H1 (cell line): Measurements from ENCODE around the gene AGBL1. TPM values are rescaled to one million over a fixed set of nuclear protein-coding genes. Genes with fewer than 3 reads are reported as not detected.

Source experiments
- BCL11A ChIP-seq, 2 experiments: IDR thresholded peaks; one replicate each; pipeline ENCODE4 v1.6.1; 2011; ENCODE audit warnings: low read depth in 2 of 2, low read length in 2 of 2, mild to moderate bottlenecking in 2 of 2
- HDAC2 ChIP-seq, 2 experiments: fragments of 300-600 bp in 1 of 2; sonication (generic) in 1 of 2; IDR thresholded peaks; 2 replicates each; pipeline ENCODE4 v1.6.1; 2011 to 2012; ENCODE audit warnings: low read depth in 2 of 2, low read length in 2 of 2, mild to moderate bottlenecking in 2 of 2, moderate library complexity in 2 of 2, borderline replicate concordance in 1 of 2, inconsistent platforms in 1 of 2
- HDAC6 ChIP-seq: IDR thresholded peaks from one replicate; pipeline ENCODE4 v1.7.1; 2012; ENCODE audit warnings: low read depth, mild to moderate bottlenecking, inconsistent platforms, low read length, moderate library complexity
- NRF1 ChIP-seq: IDR thresholded peaks from 2 replicates; pipeline ENCODE4 v1.6.1; 2011; ENCODE audit warnings: mild to moderate bottlenecking, low read depth, low read length, improper control_type of control experiment
- POLR2A ChIP-seq, 2 experiments: IDR thresholded peaks; 1 replicate in 1 of 2; 2 replicates in 1 of 2; pipeline ENCODE4 v1.6.1; 2011; ENCODE audit warnings: low read depth in 2 of 2, low read length in 2 of 2, mild to moderate bottlenecking in 2 of 2; ENCODE audit errors: control extremely low read depth in 1 of 2
- RFX5 ChIP-seq: IDR thresholded peaks from 2 replicates; pipeline ENCODE4 v1.6.1; 2011; ENCODE audit warnings: low read depth, low read length, improper control_type of control experiment, borderline replicate concordance
- TBP ChIP-seq: IDR thresholded peaks from 2 replicates; pipeline ENCODE4 v1.6.1; 2011; ENCODE audit warnings: low read depth, low read length, improper control_type of control experiment
- TCF12 ChIP-seq: IDR thresholded peaks from 2 replicates; pipeline ENCODE4 v1.6.1; 2011; ENCODE audit warnings: low read depth, mild to moderate bottlenecking, low read length
- TEAD4 ChIP-seq: IDR thresholded peaks from 2 replicates; pipeline ENCODE4 v1.6.1; 2012; ENCODE audit warnings: low read depth, low read length, inconsistent platforms, mixed read lengths
- polyA plus RNA-seq, 7 experiments: library from polyadenylated mRNA; depleted of rRNA in 3 of 7; stranded (reverse) in 5 of 7; unstranded in 2 of 7; fragments of >200 nt in 5 of 7; fragments of 200-250 nt in 2 of 7; gene quantifications; 1 replicate in 5 of 7; 2 replicates in 1 of 7; 4 replicates in 1 of 7; pipeline versions ENCODE4 v1.2.1 to v1.2.3, GENCODE V29; 2011 to 2013; ENCODE audit warnings: missing spikeins in 2 of 7, mixed read lengths in 2 of 7
- total RNA-seq: library from RNA; stranded (reverse); fragmentation: NEBNext Ultra II Directional; extraction: Animal tissue kit (Norgen Biotek cat#: 25700); gene quantifications from 2 replicates; pipeline ENCODE4 v1.2.1, GENCODE V29; 2021
- TF ChIP-seq, protein P1 (sequence below): IDR thresholded peaks from 2 replicates; pipeline ENCODE4 v1.6.1; 2011; ENCODE audit warnings: low read depth, mild to moderate bottlenecking, low read length; ENCODE audit not compliant: insufficient read depth

Gene AGBL1
- total and polyA plus RNA-seq, 2 of the 8 experiments (the other 6 are each of a cell fraction or from before 2014, with no cell fraction given): not detected

DNA sequence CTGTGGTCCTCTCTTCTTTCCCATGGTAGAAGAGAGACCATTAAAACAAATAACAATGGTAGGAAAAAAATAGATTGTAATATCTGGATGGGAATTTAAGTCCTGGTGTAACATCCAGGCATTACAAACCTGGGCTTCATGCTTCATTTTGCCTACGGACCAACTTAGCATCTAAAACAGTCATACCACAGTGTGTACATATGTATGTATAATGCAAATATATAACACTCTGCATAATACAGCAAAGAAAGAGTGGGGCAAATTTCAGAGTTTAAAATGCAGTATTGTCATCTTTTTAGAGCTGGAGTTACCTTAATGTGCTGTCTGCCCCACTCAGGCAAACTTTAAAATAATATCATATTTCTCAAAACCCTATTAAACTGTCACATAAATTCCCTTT, 298.2 kb downstream of the AGBL1 start (continued):
- TF ChIP-seq TEAD4 (no peak), HDAC2 (IDR thresholded peaks at IDR 0.05; ENCODE audit: borderline replicate concordance in 1 of 2, low read depth in 2 of 2, low read length in 2 of 2) (no peak), HDAC6 (no peak), NRF1 (no peak), BCL11A (IDR thresholded peaks at IDR 0.05; ENCODE audit: low read depth in 2 of 2, low read length in 2 of 2) (no peak), TBP (no peak), TCF12 (no peak), RFX5 (no peak), POLR2A (IDR thresholded peaks at IDR 0.05; ENCODE audit: control extremely low read depth in 1 of 2, low read depth in 2 of 2, low read length in 2 of 2) (no peak)
- TF ChIP-seq, protein P1, sequence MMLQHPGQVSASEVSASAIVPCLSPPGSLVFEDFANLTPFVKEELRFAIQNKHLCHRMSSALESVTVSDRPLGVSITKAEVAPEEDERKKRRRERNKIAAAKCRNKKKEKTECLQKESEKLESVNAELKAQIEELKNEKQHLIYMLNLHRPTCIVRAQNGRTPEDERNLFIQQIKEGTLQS: no peak
